ENCODE measurements around the gene CD36. TPM values are rescaled to one million over a fixed set of nuclear protein-coding genes. Genes with fewer than 3 reads are reported as not detected.

CD36 gene
- total and polyA plus RNA-seq, 3 donors from 2014 or later: 5.6 to 19.8 (median 12.8) TPM

DNA sequence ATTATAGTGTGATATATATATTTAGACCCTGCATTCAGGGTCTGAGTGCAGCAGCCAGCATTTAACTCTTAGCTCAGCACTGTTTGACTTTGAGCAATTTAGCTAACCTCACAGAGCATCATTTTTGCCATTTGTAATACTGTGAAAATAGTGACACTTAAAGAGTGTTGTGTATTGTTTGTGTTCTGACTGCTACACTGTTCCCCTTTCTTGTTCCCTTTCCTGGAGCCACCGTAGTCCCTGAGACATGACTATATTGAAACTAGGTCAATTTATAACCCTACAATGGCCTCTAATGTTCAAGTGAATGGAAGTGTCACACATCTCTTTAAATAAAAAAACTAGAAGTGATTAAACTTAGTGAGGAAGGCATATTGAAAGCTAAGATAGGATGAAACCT is 20.3 kb upstream of the CD36 start:
- no peak for TF ChIP-seq CTCF (IDR thresholded peaks at IDR 0.05)
- TF ChIP-seq POLR2A (IDR thresholded peaks at IDR 0.05): no peak
- WGBS, 2 donors: 47 to 68% methylated on average over 1 of the region's 1 CpG
- H3K9me3 ChIP-seq: no peaks in the 10 kb centered on the region
- H3K27me3 ChIP-seq: no peaks in the 10 kb centered on the region
- H3K4me3 ChIP-seq: no peak overlapping the region
- no peaks in the 10 kb centered on the region for H3K36me3 ChIP-seq (ENCODE audit: low read depth, missing control alignments)
- DNase-seq: no peak
- intact Hi-C loops (cut with DNase I; ENCODE audit: low total_unique reads): no loop called here
- no peak overlapping the region for H3K27ac ChIP-seq
- H3K4me1 ChIP-seq: no peaks in the 10 kb centered on the region

DNA sequence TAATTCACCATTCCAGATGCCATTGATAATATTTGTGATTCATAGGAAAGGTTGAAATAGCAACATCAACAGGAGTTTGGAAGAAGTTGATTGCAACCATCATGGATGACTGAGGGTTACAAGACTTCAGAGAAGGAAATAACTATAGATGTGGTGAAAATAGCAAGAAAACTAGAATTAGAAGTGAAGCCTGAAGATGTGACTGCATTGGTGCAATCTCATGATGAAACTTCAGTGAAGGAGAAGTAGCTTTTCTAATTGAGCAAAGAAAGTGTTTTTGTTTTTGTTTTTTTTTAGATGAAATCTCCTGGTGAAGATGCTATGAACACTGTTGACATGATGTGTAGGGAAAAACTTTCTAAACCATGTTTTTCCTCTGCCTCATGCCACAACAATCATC is 18.7 kb upstream of the CD36 start:
- intact Hi-C loops (cut with DNase I; ENCODE audit: low total_unique reads): no loop called here
- Histone ChIP-seq H3K36me3 (ENCODE audit: low read depth, missing control alignments) (no peaks in the 10 kb centered on the region), H3K27ac (no peak overlapping the region), H3K9me3 (no peaks in the 10 kb centered on the region), H3K4me3 (no peak overlapping the region), H3K27me3 (no peaks in the 10 kb centered on the region), H3K4me1 (no peaks in the 10 kb centered on the region)
- DNase-seq: no peak
- TF ChIP-seq CTCF (IDR thresholded peaks at IDR 0.05) (no peak), POLR2A (IDR thresholded peaks at IDR 0.05) (no peak)

DNA sequence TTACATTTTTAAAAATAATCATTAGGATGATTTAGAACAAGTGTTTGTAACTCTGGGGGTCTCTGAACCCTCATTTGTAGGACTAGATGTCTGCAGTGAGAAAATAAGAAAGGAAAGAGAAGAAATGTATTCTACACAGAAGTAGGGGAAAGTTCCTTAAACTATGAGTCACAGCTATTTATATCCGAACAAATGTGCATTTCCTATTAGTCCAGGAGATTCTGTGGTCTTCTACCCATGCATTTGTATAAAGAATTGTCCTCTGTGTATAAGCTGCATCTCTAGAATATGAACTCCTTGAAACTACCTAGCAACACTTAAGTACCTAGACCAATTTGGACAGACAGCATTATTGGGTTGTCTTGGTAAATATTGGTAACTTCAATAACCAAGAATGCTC is 15.9 kb upstream of the CD36 start:
- no peak for DNase-seq
- H3K9me3 ChIP-seq: no peaks in the 10 kb centered on the region
- no peaks in the 10 kb centered on the region for H3K36me3 ChIP-seq (ENCODE audit: low read depth, missing control alignments)
- no peak for TF ChIP-seq POLR2A (IDR thresholded peaks at IDR 0.05)
- TF ChIP-seq CTCF (IDR thresholded peaks at IDR 0.05): no peak
- no peaks in the 10 kb centered on the region for H3K4me1 ChIP-seq
- intact Hi-C loops (cut with DNase I; ENCODE audit: low total_unique reads): no loop called here
- H3K27ac ChIP-seq: no peak overlapping the region
- WGBS, 2 donors: 60 to 83% methylated on average over 1 of the region's 1 CpG
- H3K4me3 ChIP-seq: no peak overlapping the region
- no peaks in the 10 kb centered on the region for H3K27me3 ChIP-seq

GRCh38 chr7:80623503-80624252 is 14.8 kb upstream of the CD36 start:
- no peak for DNase-seq
- Histone ChIP-seq H3K4me1 (no peaks in the 10 kb centered on the region), H3K4me3 (no peak overlapping the region), H3K27me3 (no peaks in the 10 kb centered on the region), H3K36me3 (ENCODE audit: low read depth, missing control alignments) (no peaks in the 10 kb centered on the region), H3K27ac (no peak overlapping the region), H3K9me3 (no peaks in the 10 kb centered on the region)
- TF ChIP-seq POLR2A (IDR thresholded peaks at IDR 0.05) (no peak), CTCF (IDR thresholded peaks at IDR 0.05) (no peak)
- WGBS, 2 donors: 73 to 90% methylated on average over 3 of the region's 3 CpGs
- intact Hi-C loops (cut with DNase I; ENCODE audit: low total_unique reads): no loop called here

DNA sequence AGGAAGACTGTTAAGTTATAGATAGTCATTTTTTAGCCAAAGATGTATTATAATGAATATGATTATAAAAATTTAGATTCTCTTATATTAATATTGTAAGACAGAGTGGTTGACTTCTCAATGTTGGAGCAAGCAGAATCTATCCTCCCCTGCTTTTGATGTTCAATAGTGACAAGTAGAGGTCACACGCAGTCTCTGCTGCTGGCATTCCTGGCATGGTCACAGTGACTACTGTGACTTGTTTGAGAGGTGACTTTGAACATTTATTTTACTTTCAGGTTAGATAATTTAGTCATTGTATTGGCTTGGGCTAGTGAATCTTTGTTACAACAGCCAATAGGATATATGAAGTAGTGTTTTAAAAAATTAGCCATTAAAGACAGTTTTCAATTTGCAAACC is 13.7 kb upstream of the CD36 start:
- 94 to 98% methylated on average over 1 of the region's 1 CpG for WGBS, 2 donors
- H3K27ac ChIP-seq: no peak overlapping the region
- H3K36me3 ChIP-seq (ENCODE audit: low read depth, missing control alignments): no peaks in the 10 kb centered on the region
- H3K4me1 ChIP-seq: no peaks in the 10 kb centered on the region
- H3K9me3 ChIP-seq: no peaks in the 10 kb centered on the region
- H3K27me3 ChIP-seq: no peaks in the 10 kb centered on the region
- DNase-seq: no peak
- intact Hi-C loops (cut with DNase I; ENCODE audit: low total_unique reads): no loop called here
- no peak overlapping the region for H3K4me3 ChIP-seq
- no peak for TF ChIP-seq POLR2A (IDR thresholded peaks at IDR 0.05)
- no peak for TF ChIP-seq CTCF (IDR thresholded peaks at IDR 0.05)

Data from testis (tissue), 3 donors.